HepG2 (cell line): ENCODE measurements around the gene RIPK3. TPM values are rescaled to one million over a fixed set of nuclear protein-coding genes. Genes with fewer than 3 reads are reported as not detected.

Experiments
- AHR ChIP-seq: IDR thresholded peaks from 2 replicates; pipeline ENCODE4 v1.6.1; 2018; ENCODE audit warnings: missing genetic modification reagents, missing compliant biosample characterization
- ATF7-NPFF ChIP-seq: sonication (generic); formaldehyde crosslinking; IDR thresholded peaks from 2 replicates; pipeline ENCODE4 v1.8.1; 2023; ENCODE audit warnings: mild to moderate bottlenecking, low read depth, missing genetic modification reagents, moderate library complexity
- FOXM1 ChIP-seq: sonication (generic); formaldehyde crosslinking; IDR thresholded peaks from 2 replicates; pipeline ENCODE4 v1.5.0; 2020; ENCODE audit warnings: missing genetic modification reagents
- FOXO1 ChIP-seq: sonication (generic); formaldehyde crosslinking; IDR thresholded peaks from 2 replicates; pipeline ENCODE4 v1.4.0; 2020; ENCODE audit warnings: missing genetic modification reagents
- NFKBIZ ChIP-seq: IDR thresholded peaks from 2 replicates; pipeline ENCODE4 v1.6.1; 2018; ENCODE audit warnings: missing genetic modification reagents, missing compliant biosample characterization
- NFYB ChIP-seq: sonication (generic); formaldehyde crosslinking; IDR thresholded peaks from 2 replicates; pipeline ENCODE4 v1.4.0; 2020; ENCODE audit warnings: missing genetic modification reagents
- RAD51 ChIP-seq: fragments of 450-650 bp; IDR thresholded peaks from 2 replicates; pipeline ENCODE4 v1.6.1; 2016; ENCODE audit warnings: borderline replicate concordance
- RFXANK ChIP-seq: IDR thresholded peaks from 2 replicates; pipeline ENCODE4 v1.6.1; 2016
- SP4 ChIP-seq: sonication (generic); formaldehyde crosslinking; IDR thresholded peaks from 2 replicates; pipeline ENCODE4 v1.8.1; 2023; ENCODE audit warnings: mild to moderate bottlenecking, missing genetic modification reagents
- TEAD2 ChIP-seq: sonication (generic); formaldehyde crosslinking; IDR thresholded peaks from 2 replicates; pipeline ENCODE4 v1.9.0; 2021; ENCODE audit warnings: missing genetic modification reagents
- TRAFD1 ChIP-seq: sonication (generic); formaldehyde crosslinking; IDR thresholded peaks from 2 replicates; pipeline ENCODE4 v1.5.1; 2020; ENCODE audit warnings: missing genetic modification reagents, mild to moderate bottlenecking, borderline replicate concordance
- ZBTB38 ChIP-seq: sonication (generic); formaldehyde crosslinking; IDR thresholded peaks from 2 replicates; pipeline ENCODE4 v1.5.1; 2020; ENCODE audit warnings: mild to moderate bottlenecking, missing genetic modification reagents
- ZBTB46 ChIP-seq: sonication (generic); formaldehyde crosslinking; IDR thresholded peaks from 2 replicates; pipeline ENCODE4 v1.4.0; 2020; ENCODE audit warnings: mild to moderate bottlenecking, missing genetic modification reagents, borderline replicate concordance
- ZNF362 ChIP-seq: sonication (generic); formaldehyde crosslinking; IDR thresholded peaks from 2 replicates; pipeline ENCODE4 v1.4.0; 2020; ENCODE audit warnings: missing genetic modification reagents, mild to moderate bottlenecking, borderline replicate concordance
- ZNF567 ChIP-seq: sonication (generic); formaldehyde crosslinking; IDR thresholded peaks from 2 replicates; pipeline ENCODE4 v1.8.1; 2023; ENCODE audit warnings: mild to moderate bottlenecking, missing genetic modification reagents, borderline replicate concordance
- ZNF674 ChIP-seq: sonication (generic); formaldehyde crosslinking; IDR thresholded peaks from 2 replicates; pipeline ENCODE4 v1.5.0; 2020; ENCODE audit warnings: low read depth, mild to moderate bottlenecking, missing genetic modification reagents
- ZNF839 ChIP-seq: sonication (generic); formaldehyde crosslinking; IDR thresholded peaks from 2 replicates; pipeline ENCODE4 v1.4.0; 2020; ENCODE audit warnings: missing genetic modification reagents, mild to moderate bottlenecking, borderline replicate concordance
- ZNF878 ChIP-seq: sonication (generic); formaldehyde crosslinking; IDR thresholded peaks from 2 replicates; pipeline ENCODE4 v1.8.1; 2023; ENCODE audit warnings: mild to moderate bottlenecking, missing genetic modification reagents, moderate library complexity
- polyA plus RNA-seq, 8 experiments: library from polyadenylated mRNA; depleted of rRNA in 3 of 8; stranded (reverse) in 7 of 8; unstranded in 1 of 8; fragments of >200 nt; fragmentation: Illumina TruSeq in 4 of 8; extraction: Trizol in 4 of 8; gene quantifications; 2 replicates each; pipeline versions ENCODE4 v1.2.1 to v1.2.3, GENCODE V29; 2011 to 2016; ENCODE audit warnings: low read depth in 4 of 8, missing spikeins in 1 of 8, mixed read lengths in 1 of 8; ENCODE audit not compliant: insufficient read depth in 1 of 8
- total RNA-seq, 5 experiments: library from RNA; depleted of rRNA; stranded (reverse); fragments of >200 nt; fragmentation: Illumina TruSeq; extraction: Trizol; gene quantifications; 2 replicates each; pipeline ENCODE4 v1.2.3, GENCODE V29; 2016; ENCODE audit warnings: low read depth in 1 of 5
- TF ChIP-seq, protein P1 (sequence below): IDR thresholded peaks from 2 replicates; pipeline ENCODE4 v1.6.1; 2016; ENCODE audit warnings: missing compliant biosample characterization, missing genetic modification reagents, borderline replicate concordance
- TF ChIP-seq, protein P2 (sequence below): sonication (generic); formaldehyde crosslinking; IDR thresholded peaks from 2 replicates; pipeline ENCODE4 v1.5.1; 2020; ENCODE audit warnings: mild to moderate bottlenecking, moderate library complexity, missing genetic modification reagents
- TF ChIP-seq, protein P3 (sequence below): IDR thresholded peaks from 2 replicates; pipeline ENCODE4 v1.6.1; 2016; ENCODE audit warnings: mild to moderate bottlenecking, missing biosample characterization, missing genetic modification reagents

Gene RIPK3
- total and polyA plus RNA-seq, 2 of the 13 experiments (the other 11 are each of a cell fraction or from before 2014, with no cell fraction given), result not detected

GRCh38 chr14:24296341-24297157 is 43.2 kb downstream of the RIPK3 start (continued):
- TF ChIP-seq NFKBIZ (CRISPR knock-in tag) (peak; percentile 75; the same call in 1 of the 2 replicates), ZNF362 (CRISPR knock-in tag) (peak; percentile 10; the same call in 1 of the 2 replicates), ATF7-NPFF (CRISPR knock-in tag) (peak; percentile 74; the same call in 1 of the 2 replicates), FOXM1 (CRISPR knock-in tag) (no peak), NFYB (CRISPR knock-in tag) (0 out of 2 replicates have a peak, but pooled peaks have one; percentile 21), ZNF674 (CRISPR knock-in tag) (no peak), TRAFD1 (CRISPR knock-in tag) (peak; percentile 51; the same call in 1 of the 2 replicates), AHR (CRISPR knock-in tag) (peak; percentile 88), TEAD2 (CRISPR knock-in tag) (0 out of 2 replicates have a peak, but pooled peaks have one; percentile 14), ZBTB38 (CRISPR knock-in tag) (0 out of 2 replicates have a peak, but pooled peaks have one; percentile 61), FOXO1 (CRISPR knock-in tag) (peak; percentile 46; the same call in 1 of the 2 replicates), RFXANK (CRISPR knock-in tag) (no peak; the same call in 1 of the 2 replicates), ZNF878 (no peak), ZNF567 (CRISPR knock-in tag) (no peak; the same call in 1 of the 2 replicates), ZNF839 (CRISPR knock-in tag) (peak; percentile 33; the same call in 1 of the 2 replicates), RAD51 (no peak), ZBTB46 (CRISPR knock-in tag) (no peak), SP4 (CRISPR knock-in tag) (peak; percentile 40; the same call in 1 of the 2 replicates)
- TF ChIP-seq, protein P1, sequence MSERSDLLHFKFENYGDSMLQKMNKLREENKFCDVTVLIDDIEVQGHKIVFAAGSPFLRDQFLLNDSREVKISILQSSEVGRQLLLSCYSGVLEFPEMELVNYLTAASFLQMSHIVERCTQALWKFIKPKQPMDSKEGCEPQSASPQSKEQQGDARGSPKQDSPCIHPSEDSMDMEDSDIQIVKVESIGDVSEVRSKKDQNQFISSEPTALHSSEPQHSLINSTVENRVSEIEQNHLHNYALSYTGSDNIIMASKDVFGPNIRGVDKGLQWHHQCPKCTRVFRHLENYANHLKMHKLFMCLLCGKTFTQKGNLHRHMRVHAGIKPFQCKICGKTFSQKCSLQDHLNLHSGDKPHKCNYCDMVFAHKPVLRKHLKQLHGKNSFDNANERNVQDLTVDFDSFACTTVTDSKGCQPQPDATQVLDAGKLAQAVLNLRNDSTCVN, result peak; percentile 87
- TF ChIP-seq, protein P2, sequence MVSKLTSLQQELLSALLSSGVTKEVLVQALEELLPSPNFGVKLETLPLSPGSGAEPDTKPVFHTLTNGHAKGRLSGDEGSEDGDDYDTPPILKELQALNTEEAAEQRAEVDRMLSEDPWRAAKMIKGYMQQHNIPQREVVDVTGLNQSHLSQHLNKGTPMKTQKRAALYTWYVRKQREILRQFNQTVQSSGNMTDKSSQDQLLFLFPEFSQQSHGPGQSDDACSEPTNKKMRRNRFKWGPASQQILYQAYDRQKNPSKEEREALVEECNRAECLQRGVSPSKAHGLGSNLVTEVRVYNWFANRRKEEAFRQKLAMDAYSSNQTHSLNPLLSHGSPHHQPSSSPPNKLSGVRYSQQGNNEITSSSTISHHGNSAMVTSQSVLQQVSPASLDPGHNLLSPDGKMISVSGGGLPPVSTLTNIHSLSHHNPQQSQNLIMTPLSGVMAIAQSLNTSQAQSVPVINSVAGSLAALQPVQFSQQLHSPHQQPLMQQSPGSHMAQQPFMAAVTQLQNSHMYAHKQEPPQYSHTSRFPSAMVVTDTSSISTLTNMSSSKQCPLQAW (CRISPR knock-in tag), result peak; percentile 76
- TF ChIP-seq, protein P3, sequence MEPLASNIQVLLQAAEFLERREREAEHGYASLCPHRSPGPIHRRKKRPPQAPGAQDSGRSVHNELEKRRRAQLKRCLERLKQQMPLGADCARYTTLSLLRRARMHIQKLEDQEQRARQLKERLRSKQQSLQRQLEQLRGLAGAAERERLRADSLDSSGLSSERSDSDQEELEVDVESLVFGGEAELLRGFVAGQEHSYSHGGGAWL (CRISPR knock-in tag), result 0 out of 2 replicates have a peak, but pooled peaks have one; percentile 55
